GM18909 (cell line): ENCODE measurements around the gene TPCN2.
"Not testable (repeated sequence)": the region's sequence is repeated elsewhere in the genome, so short reads cannot be mapped to it uniquely, and the experiment has no call there.

ENCODE experiments used
- ATAC-seq: cut with Tn5 transposase; IDR thresholded peaks from one replicate; pipeline ENCODE4 v1.9.1; 2021; ENCODE audit warnings: mild to moderate bottlenecking; ENCODE audit not compliant: unreplicated experiment, poor library complexity

The TPCN2 gene

DNA sequence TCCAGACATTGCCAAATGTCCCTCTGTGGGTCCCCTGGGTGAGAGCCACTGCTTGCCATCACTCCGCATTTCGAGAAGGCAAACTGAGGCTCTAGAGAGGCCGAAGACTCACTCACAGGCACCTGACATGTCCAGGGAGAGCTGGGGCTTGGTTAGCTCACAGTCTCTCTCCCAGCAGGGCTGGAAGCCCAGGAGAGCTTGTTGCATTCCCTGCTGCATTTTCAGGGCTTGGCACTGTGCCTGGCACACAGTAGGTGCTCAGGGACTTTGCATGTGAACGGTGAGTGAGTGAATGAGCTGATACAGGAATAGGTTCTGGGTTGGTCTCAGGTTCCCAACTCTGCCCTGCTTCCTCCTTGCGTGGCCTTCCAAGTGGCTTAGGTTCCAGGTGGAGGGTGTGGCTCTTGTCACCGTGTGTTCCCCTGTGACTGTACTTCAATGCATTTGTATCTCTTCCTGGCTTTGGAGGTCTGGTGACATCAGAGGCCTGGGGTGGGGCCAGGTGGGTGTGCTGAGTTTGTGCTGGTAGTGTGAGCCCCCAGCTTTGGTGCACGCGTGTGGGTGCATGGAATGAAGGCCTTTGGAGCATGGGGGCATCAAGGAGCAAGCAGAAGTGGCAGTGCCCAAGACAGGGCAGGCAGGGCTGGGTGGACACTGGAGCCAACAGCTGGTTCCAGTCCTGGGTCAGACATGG lies 88.6 kb downstream of the TPCN2 start:
- ATAC-seq = no peak

DNA sequence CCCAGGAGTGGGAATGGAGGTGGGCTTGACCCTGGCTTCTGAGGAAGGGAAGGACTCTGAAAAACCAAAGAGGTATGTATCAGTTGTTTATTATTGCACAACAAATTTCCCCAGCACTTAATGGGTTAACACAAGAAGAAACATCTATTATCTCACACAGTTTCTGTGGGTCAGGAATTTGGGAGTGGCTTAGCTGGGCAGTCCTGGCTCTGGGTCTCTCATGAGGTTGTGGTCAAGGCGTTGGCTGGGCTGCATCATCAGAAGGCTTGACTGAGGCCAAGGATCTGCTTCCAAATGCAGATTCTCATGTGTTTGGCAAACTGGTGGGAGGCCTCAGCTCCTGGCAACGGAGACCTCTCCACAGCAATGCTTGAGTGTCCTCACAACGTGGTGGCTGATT lies 89.5 kb downstream of the TPCN2 start:
- no peak for ATAC-seq

DNA sequence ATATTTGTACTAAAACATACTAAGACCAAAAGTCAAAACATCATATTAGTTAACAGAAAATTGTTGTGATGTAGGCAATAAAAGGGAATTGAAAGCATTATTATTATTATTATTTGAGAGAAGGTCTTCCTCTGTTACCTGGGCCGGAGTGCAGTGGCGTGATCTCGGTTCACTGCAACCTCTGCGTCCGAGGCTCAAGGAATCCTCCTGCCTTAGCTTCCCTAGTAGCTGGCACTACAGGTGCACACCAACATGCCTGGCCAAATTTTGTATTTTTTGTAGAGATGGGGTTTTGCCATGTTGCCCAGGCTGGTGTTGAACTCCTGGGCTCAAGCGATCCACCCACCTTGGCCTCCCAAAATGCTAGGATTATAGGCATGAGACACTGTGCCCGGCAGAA lies 91.4 kb downstream of the TPCN2 start:
- ATAC-seq = not testable (repeated sequence)

DNA sequence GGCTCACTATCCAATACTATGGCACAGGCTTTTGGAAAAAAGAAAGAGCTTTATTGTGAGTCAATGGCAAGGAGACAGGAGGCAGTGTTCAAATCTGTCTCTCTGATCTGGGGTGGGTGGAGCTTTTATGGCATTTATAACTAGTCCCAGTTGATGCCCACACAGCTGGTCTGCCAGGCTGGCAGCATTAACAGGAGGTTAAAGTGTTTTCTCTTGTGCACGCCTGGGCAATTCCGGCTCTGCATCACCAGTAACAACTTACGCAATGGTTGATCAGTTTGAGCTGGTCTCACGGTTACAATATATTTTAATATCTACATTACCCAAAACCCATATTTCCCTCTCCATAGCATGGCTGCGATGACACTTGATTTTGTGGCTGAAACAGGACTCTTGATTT lies 91.9 kb downstream of the TPCN2 start:
- no peak for ATAC-seq

DNA sequence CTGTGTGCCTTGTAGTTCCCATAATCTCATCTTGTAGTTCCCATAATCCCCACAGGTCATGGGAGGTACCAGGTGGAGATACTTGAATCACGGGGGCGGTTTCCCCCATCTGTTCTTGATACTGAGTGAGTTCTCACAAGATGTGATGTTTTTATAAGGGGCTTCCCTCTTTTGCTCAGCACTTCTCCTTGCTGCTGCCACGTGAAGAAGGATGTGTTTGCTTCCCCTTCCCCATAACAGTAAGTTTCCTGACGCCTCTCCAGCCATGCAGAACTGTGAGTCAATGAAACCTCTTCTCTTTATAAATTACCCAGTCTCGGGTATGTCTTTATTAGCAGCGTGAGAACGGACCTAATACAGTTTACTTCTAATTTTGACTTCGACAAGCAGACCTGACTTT lies 93.0 kb downstream of the TPCN2 start:
- ATAC-seq = no peak

DNA sequence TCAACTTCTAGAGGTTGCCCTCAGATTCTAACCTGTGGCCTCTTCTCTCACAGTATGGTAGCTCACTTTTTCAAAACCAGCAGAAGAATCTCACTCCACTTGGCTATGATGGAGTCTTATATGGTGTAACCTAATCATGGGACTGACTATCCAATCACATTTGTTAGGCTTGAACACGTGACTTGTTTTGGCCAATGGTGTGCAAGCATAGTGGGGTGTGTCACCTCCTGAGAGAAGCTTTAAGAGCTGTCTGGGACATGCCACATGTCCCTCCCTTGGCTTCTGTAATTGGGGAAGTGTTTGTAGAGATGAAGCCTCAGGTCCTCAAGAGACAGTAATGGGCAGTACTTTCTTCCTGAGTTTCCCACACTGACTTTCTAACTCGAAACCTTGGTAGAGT lies 94.2 kb downstream of the TPCN2 start:
- ATAC-seq = no peak

DNA sequence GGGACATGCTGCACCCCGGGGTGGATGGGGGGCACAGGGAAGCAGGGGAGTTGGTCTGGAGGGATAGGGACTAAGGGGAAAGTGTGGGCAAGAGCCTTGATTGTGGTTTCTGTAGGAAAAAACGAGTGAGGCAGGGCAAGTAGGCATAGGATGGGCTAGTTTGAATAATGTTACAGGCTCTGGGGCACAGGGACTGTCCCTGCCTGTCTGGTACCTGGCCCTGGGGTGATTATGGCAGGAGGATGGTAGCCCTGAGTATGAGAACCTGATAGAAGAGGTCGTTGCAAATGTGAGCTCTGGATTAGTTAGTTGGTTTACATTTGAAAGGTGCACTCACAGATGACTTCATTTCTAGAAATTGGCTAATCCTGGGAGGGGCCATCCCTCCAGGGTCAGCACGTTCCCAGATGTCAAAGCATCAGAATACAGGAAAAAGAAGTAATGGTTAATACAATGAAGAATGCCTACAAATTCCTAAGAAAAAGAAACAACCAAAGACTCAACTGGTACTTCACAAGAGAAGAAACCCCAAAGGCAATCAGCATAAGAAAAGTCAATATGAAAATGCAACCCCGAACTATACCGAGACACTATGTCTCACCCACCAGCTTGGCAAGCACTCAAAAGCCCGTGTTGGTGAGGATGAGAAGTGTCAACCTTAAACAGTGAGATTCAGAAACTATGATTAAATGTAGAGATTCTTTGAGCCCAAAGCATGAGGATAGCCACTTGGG lies 95.8 kb downstream of the TPCN2 start:
- no peak for ATAC-seq

DNA sequence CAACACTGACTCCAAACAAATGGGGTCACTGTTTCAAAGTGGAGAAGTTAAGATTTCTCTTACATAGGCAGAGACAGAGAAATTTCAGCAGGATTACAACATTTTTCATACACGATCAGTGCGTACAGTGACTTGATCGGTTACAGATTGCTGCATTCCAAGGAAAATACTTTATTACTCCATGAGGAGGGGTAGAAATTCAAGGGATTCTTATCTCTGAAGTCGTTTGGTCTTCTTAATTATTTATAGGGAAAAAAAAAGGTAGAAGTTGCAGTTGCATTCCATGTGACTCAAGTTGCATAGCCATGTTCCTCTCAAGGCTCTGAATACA lies 96.3 kb downstream of the TPCN2 start:
- no peak for ATAC-seq

DNA sequence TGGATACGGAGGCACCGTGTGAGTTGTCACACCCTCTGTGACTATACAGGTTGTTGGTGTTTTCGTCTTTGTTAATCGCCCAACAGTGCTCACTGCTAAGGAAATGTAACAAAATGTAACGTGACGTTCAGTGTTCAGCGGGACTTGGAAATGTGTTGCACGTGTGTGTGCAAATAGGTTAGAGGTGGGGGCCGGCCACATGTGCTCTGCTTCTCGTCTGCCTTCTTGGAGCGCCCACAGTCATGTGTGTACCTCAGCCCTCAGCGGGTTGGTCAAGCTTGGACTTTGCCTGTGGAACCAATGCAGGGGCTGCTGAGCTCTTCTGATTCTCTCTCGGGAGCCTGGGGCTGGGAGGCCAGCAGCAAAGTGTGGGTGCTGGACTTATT lies 99.6 kb downstream of the TPCN2 start:
- no peak for ATAC-seq

DNA sequence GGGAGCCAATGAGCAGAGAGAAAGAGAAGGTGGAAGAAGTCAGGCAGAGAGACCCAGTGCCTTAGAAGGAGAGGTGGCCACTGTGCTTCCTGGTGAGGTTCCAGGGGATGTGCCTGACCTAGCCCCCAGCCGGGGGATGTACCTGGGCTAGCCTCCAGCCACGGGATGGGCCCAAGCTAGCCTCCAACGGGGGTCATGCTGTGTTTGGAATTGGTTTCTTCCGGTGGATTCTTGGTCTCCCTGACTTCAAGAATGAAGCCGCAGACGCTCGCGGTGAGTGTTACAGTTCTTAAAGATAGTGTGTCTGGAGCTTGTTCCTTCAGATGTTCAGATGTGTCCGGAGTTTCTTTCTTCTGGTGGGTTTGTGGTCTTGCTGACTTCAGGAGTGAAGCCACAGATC lies 100.1 kb downstream of the TPCN2 start:
- ATAC-seq = no peak

DNA sequence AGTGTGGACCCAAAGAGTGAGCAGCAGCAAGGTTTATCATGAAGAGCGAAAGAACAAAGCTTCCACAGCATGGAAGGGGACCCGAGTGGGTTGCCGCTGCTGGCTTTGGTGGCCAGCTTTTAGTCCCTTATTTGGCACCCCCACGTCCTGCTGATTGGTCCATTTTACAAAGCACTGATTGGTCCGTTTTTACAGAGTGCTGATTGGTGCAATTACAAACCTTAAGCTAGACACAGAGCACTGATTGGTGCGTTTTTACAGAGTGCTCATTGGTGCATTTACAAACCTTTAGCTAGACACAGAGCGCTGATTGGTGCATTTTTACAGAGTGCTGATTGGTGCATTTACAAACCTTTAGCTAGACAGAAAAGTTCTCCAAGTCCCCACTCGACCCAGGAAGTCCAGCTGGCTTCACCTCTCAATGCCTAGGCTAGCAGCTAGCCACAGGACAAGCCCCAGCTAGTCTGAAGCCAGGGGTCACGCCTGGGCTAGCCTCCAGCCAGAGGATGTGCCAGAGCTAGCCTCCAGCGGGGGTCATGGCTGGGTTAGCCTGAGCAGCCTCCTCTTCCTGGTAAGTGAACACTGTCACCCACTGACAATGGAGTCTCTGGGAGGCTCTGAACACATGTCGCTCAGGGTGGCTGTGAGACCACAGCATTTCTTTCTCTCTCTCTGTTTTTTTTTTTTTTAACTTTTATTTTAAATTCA lies 100.8 kb downstream of the TPCN2 start:
- ATAC-seq = not testable (repeated sequence)

DNA sequence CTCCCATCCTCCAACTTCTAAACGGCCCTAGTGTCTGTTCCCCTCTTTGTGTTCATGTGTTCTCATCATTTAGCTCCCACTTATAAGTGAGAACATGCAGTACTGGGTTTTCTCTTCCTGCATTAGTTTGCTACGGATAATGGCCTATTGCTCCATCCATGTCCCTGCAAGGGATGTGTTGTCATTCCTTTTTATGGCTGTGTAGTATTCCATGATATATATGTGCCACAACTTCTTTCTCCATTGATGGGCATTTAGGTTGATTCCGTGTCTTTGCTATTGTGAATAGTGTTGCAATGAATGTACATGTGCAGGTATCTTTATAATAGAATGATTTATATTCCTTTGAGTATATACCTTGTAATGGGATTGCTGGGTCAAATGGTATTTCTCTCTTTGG lies 101.4 kb downstream of the TPCN2 start:
- ATAC-seq = no peak

DNA sequence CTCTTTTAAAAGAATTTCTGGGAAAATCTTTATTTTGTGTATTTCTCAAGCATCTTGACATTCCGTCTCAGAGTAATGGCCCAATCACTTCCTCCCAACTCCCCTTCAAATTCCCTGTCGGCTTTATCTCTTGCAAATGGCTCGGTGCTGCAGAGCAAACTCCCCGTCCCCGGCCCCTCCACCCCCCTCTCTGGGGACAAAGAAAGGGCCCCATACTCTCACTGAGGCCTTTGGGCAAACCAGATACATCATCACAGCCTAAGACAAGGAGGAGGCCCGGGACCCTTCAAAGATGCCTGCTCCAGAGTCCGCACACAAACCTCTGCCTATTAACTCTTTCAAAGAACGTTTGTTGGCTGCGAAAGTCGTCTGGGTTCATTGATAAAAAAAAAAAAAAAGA lies 103.1 kb downstream of the TPCN2 start:
- no peak for ATAC-seq

DNA sequence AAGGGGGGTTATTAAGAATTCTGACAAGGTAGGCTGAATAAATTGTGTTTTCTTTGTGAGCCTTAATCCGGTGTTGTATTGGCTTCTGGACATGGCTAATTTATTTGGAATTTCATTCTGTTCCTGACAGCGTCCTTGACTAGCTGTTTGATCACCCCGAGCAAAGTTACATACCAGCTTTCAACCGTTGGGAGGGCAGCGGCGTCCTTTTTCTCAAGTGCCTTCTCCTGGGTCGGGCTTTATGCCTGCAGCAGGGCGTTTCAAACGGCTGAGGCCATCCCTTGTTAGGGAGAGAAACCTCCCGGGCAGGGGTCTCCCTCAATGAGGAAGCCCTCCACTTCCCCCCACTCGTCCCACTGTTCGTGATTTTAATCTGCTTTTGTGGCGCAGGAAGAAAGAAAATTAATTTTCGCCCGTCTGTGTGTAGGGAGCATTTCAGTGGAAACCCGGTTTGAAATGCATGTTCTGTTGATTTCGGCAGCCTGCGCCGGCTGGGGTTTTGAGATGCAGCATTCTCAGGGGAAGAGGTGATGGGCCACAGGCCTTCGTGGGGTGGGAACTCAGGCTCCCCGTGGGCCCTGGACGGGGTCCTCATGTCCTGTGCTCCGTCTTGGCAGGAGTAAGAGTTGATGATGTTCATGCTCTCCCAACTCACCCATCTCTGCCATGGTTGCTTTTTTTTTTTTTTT lies 104.1 kb downstream of the TPCN2 start:
- no peak for ATAC-seq

DNA sequence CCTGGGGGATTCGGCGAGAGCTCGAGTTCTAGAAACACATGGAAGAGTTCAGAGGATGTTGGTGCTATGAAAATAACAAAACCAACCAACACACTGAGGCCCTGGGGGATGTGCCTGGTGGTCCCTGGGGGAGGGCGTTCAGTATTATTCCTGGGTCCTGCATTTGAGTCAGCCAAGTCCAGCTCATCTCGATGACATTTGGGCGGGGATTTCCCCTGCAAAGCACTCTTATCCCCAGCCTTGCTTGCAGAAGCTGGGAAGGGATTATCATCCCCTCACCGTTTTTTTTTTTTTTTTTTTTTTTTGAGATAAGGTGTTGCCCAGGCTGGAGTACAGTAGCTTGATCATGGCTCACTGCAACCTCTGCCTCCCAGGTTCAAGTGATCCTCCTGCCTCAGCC lies 104.9 kb downstream of the TPCN2 start:
- ATAC-seq = no peak

DNA sequence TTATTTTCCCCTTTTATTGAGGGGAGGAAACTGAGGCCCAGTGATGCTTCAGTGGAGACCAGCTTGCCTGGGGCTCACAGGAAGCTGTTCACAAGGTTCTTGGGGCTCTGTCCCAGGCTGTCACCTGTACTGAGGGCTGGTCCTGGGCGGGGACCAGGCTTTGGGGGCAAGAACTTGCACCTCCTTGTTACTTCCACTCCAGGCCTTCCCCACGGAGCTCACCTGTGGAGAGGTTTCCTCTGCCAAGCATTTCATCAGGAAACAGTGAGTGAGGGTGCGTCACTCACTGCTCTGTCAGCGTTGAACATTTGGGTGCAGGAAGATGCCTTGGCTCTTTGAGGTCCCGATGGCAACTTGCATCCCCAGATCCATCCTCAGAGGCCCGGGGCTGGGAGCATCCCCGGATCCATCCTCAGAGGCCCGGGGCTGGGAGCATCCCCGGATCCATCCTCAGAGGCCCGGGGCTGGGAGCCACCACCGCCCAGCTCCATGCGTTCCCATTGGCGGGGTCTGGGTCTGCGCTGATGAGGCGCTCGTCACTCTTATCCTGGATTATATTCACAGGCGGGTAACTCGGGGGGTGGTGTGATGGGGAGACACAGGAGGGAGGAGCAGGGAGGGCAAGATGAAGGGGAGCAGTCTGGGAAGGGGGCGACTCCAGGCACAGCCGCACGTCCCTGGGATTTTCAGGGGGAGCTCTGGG lies 105.6 kb downstream of the TPCN2 start:
- ATAC-seq = no peak

DNA sequence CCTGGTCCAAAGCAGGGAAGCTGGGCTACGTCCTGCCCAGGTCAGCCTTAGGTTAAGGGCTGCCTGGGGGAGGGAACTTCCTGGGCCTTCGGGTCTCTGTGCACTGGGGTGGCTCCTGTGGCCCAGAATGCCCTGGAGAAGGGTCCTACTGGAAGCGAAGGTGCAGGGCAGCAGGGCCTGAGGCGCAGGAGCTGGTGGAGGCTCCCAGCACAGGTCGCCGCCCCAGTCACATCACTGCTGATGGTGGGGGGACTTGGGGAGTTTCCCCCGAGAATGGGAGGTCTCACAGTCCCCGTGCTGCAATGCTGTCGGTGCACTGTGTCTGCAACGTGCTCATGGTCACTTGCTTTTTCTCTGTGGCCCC lies 106.2 kb downstream of the TPCN2 start:
- ATAC-seq = no peak

DNA sequence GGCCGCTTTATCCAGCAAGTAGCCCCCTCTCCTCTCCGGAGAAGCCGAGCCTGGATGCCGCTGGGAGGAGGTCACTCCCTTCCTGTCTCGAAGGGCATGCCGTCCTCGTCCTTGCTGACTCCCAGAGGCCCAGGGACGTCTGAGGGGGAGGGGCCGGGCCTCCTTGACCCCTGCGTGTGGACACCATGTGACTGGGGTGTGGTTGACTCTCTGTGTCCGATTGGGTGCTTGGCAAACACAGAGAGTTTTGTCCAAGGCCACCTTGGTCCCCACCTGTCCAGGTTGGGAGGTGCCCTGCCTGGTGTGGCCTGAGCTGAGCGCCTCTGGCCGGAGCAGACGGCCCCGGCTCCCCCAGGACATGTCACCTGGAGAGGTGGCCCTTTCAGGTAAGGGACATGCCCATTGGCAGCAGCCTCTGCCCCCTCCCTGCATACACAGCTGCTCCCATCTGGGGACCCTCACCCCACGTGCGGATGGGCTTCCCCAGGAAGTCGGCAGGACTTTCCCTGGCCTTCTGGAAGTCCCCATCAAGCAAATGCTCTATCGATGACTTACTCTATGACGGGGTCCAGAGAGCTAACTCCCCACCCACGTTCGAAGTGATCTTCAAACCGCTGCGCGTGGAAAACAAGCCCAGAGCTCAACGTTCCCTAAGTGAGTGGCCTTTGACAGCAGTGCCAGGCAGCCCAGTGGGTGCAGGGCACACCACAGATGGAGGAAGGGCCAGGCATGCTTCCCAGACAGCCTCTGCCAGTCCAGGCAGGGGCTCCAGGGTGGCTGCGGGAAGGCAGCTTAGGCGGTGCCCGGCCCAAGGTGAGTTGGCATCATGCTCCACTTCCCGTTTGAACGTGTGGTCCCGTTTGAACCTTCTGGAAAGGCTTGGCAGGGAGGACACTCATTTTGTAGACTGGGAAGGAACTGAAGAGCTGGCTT lies 106.8 kb downstream of the TPCN2 start, which contains the start of gene SMIM38:
Gene SMIM38 (plus strand): TSS at position 634 of the 933 bp plus-strand sequence. CDS start 1,912 bp downstream, outside the sequence.
- peak; percentile 41 for ATAC-seq

DNA sequence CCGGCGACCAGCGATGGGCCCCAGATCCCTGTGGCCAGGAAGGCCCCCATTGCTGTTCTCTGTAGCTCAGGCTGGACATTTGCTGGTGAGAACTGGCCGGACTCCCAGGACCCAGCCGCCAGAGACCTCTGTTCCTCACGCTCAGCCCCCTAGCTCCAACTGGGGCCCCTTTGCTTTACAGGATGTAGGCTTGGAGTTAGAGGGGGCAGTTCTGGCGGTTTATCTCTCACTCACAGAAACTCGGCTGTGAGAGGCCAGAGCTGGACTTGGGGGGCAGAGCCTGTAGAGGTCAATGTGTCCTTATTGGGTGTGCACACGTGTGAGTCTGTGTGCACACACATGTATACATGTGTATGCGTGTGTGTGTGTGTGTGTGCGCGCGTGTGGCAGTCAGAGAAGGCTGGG lies 107.5 kb downstream of the TPCN2 start:
- ATAC-seq = no peak
